ENCODE results near the gene UBASH3B. TPM values are rescaled to one million over a fixed set of nuclear protein-coding genes. Genes with fewer than 3 reads are reported as not detected.

The UBASH3B gene
- total RNA-seq, 1 donor from 2014 or later = 62.1 TPM

DNA sequence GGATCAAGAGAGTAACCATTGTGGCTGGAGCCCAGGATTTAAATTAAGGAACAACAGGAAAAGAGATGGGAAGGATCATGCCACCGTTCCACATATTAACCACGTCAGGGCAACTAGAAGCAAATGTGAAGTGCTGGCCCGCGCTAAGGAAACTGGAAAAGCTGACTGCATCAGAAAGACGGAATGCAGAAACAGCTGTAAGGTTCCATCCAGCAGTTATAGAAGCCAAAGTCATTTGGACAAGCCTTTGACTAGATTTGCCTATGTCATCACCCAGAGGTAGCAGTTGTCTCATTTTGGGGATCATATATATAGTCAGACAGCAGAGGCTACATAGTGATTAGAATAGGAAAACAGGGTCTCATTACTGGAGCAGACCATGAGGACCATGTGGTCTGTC lies 139.8 kb downstream of the UBASH3B start:
- H3K9me3 ChIP-seq (ENCODE audit: insufficient read depth, low read depth, low read length) = no peaks in the 10 kb centered on the region
- no peak for TF ChIP-seq EZH2 (IDR thresholded peaks at IDR 0.05; ENCODE audit: insufficient read depth, low read length)
- TF ChIP-seq, protein P1, sequence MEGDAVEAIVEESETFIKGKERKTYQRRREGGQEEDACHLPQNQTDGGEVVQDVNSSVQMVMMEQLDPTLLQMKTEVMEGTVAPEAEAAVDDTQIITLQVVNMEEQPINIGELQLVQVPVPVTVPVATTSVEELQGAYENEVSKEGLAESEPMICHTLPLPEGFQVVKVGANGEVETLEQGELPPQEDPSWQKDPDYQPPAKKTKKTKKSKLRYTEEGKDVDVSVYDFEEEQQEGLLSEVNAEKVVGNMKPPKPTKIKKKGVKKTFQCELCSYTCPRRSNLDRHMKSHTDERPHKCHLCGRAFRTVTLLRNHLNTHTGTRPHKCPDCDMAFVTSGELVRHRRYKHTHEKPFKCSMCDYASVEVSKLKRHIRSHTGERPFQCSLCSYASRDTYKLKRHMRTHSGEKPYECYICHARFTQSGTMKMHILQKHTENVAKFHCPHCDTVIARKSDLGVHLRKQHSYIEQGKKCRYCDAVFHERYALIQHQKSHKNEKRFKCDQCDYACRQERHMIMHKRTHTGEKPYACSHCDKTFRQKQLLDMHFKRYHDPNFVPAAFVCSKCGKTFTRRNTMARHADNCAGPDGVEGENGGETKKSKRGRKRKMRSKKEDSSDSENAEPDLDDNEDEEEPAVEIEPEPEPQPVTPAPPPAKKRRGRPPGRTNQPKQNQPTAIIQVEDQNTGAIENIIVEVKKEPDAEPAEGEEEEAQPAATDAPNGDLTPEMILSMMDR (IDR thresholded peaks at IDR 0.05; ENCODE audit: insufficient read depth, low read depth, low read length) = no peak
- H3K27me3 Mint-ChIP-seq (ENCODE audit: low read depth, unreplicated experiment) = no peaks in the 10 kb centered on the region
- H3K9me3 Mint-ChIP-seq (ENCODE audit: unreplicated experiment) = no peaks in the 10 kb centered on the region
- H3K27ac ChIP-seq (ENCODE audit: low read depth, low read length) = no peak overlapping the region
- H4K20me1 ChIP-seq (ENCODE audit: insufficient read depth, low read length) = no peaks in the 10 kb centered on the region
- H3K4me1 Mint-ChIP-seq (ENCODE audit: low read depth, unreplicated experiment) = peaks cover 15% of the 10 kb centered on the region
- peaks cover 10% of the 10 kb centered on the region for H3K4me1 ChIP-seq (ENCODE audit: insufficient read depth, low read length)
- H3K4me3 Mint-ChIP-seq (ENCODE audit: unreplicated experiment) = no peak overlapping the region
- no peak overlapping the region for H3K9ac ChIP-seq (ENCODE audit: low read length)
- H3K27ac Mint-ChIP-seq (ENCODE audit: unreplicated experiment) = no peak overlapping the region
- H2AFZ ChIP-seq (ENCODE audit: low read depth, low read length) = no peak overlapping the region
- FAIRE-seq = no peak
- H3K27me3 ChIP-seq (ENCODE audit: insufficient read depth, low read length) = no peaks in the 10 kb centered on the region
- H3K36me3 ChIP-seq (ENCODE audit: insufficient read depth, low read length) = peaks cover 36% of the 10 kb centered on the region
- peaks cover 22% of the 10 kb centered on the region for H3K36me3 Mint-ChIP-seq (ENCODE audit: low read depth, unreplicated experiment)
- DNase-seq (ENCODE audit: low read depth) = no peak
- H3K4me2 ChIP-seq (ENCODE audit: low read length) = no peak overlapping the region
- H3K4me3 ChIP-seq (ENCODE audit: insufficient read depth, low read depth, low read length) = no peak overlapping the region
- no peaks in the 10 kb centered on the region for H3K79me2 ChIP-seq (ENCODE audit: insufficient read depth, low read length)

DNA sequence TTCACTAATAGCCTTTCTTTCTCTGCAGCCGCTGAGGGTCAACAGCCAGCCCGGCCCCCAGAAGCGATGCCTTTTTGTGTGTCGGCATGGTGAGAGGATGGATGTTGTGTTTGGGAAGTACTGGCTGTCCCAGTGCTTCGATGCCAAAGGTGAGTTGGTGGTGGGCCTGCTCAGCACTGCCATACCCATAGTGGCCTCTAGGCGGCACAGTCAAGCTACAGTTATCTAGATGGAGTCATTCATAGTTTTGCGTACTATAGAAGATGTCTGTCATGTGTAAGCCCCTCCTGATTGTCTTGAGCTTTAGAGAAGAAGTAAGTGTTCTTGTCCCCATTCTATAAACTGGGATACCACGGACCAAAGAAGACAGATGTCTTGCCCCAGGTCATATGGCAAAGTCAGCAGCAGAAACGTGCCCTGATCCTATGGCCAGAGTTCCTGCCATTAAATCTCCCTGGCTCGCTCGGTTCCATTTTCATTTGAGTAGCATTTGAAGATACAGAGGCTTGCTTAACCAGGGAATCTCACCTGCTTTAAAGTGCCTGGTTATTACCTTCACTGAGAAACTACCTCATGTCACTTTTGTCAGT lies 140.7 kb downstream of the UBASH3B start:
- no peak overlapping the region for H3K9ac ChIP-seq (ENCODE audit: low read length)
- peaks cover 8% of the 10 kb centered on the region for H3K4me1 ChIP-seq (ENCODE audit: insufficient read depth, low read length)
- H3K4me2 ChIP-seq (ENCODE audit: low read length) = no peak overlapping the region
- no peaks in the 10 kb centered on the region for H3K79me2 ChIP-seq (ENCODE audit: insufficient read depth, low read length)
- Mint-ChIP-seq H3K36me3 (ENCODE audit: low read depth, unreplicated experiment) (peaks cover 22% of the 10 kb centered on the region), H3K9me3 (ENCODE audit: unreplicated experiment) (no peaks in the 10 kb centered on the region), H3K27me3 (ENCODE audit: low read depth, unreplicated experiment) (no peaks in the 10 kb centered on the region), H3K4me3 (ENCODE audit: unreplicated experiment) (no peak overlapping the region), H3K4me1 (ENCODE audit: low read depth, unreplicated experiment) (peaks cover 13% of the 10 kb centered on the region), H3K27ac (ENCODE audit: unreplicated experiment) (no peak overlapping the region)
- no peaks in the 10 kb centered on the region for H4K20me1 ChIP-seq (ENCODE audit: insufficient read depth, low read length)
- no peak overlapping the region for H2AFZ ChIP-seq (ENCODE audit: low read depth, low read length)
- no peak overlapping the region for H3K27ac ChIP-seq (ENCODE audit: low read depth, low read length)
- FAIRE-seq = no peak
- DNase-seq (ENCODE audit: low read depth) = no peak
- TF ChIP-seq, protein P1 (IDR thresholded peaks at IDR 0.05; ENCODE audit: insufficient read depth, low read depth, low read length) = peak; percentile 83
- TF ChIP-seq EZH2 (IDR thresholded peaks at IDR 0.05; ENCODE audit: insufficient read depth, low read length) = no peak
- no peaks in the 10 kb centered on the region for H3K27me3 ChIP-seq (ENCODE audit: insufficient read depth, low read length)
- no peaks in the 10 kb centered on the region for H3K9me3 ChIP-seq (ENCODE audit: insufficient read depth, low read depth, low read length)
- peaks cover 42% of the 10 kb centered on the region for H3K36me3 ChIP-seq (ENCODE audit: insufficient read depth, low read length)
- H3K4me3 ChIP-seq (ENCODE audit: insufficient read depth, low read depth, low read length) = no peak overlapping the region

DNA sequence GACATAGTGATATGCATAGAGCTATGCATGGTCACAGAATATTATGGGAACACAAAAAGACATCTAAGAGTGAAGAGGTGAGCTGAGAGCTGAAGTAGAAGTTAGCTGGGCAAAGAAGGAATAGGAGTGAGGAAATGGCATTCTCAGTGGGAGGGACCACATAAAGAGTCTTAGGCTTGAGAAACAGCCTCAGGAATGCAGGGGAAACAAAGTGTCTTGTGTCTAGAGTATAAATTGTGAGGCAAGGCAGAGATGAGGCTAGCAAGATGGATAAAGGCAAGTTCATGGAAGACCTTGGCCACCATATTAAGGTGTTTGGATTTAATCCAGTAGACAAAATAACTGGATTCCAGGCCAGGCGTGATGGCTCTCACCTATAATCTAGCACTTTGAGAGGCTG lies 142.1 kb downstream of the UBASH3B start:
- no peak for FAIRE-seq
- Histone ChIP-seq H3K4me2 (ENCODE audit: low read length) (no peak overlapping the region), H3K36me3 (ENCODE audit: insufficient read depth, low read length) (peaks cover 42% of the 10 kb centered on the region), H3K9me3 (ENCODE audit: insufficient read depth, low read depth, low read length) (no peaks in the 10 kb centered on the region), H3K79me2 (ENCODE audit: insufficient read depth, low read length) (no peaks in the 10 kb centered on the region), H3K4me3 (ENCODE audit: insufficient read depth, low read depth, low read length) (no peak overlapping the region), H3K27ac (ENCODE audit: low read depth, low read length) (no peak overlapping the region), H2AFZ (ENCODE audit: low read depth, low read length) (no peak overlapping the region), H3K27me3 (ENCODE audit: insufficient read depth, low read length) (no peaks in the 10 kb centered on the region), H4K20me1 (ENCODE audit: insufficient read depth, low read length) (no peaks in the 10 kb centered on the region), H3K9ac (ENCODE audit: low read length) (no peak overlapping the region), H3K4me1 (ENCODE audit: insufficient read depth, low read length) (peaks cover under 1% of the 10 kb centered on the region)
- H3K9me3 Mint-ChIP-seq (ENCODE audit: unreplicated experiment) = no peaks in the 10 kb centered on the region
- DNase-seq (ENCODE audit: low read depth) = no peak
- no peak for TF ChIP-seq EZH2 (IDR thresholded peaks at IDR 0.05; ENCODE audit: insufficient read depth, low read length)
- TF ChIP-seq, protein P1 (IDR thresholded peaks at IDR 0.05; ENCODE audit: insufficient read depth, low read depth, low read length) = no peak
- H3K36me3 Mint-ChIP-seq (ENCODE audit: low read depth, unreplicated experiment) = peaks cover 23% of the 10 kb centered on the region
- peak overlapping the region; percentile 1 for H3K27ac Mint-ChIP-seq (ENCODE audit: unreplicated experiment)
- no peaks in the 10 kb centered on the region for H3K27me3 Mint-ChIP-seq (ENCODE audit: low read depth, unreplicated experiment)
- no peak overlapping the region for H3K4me3 Mint-ChIP-seq (ENCODE audit: unreplicated experiment)
- H3K4me1 Mint-ChIP-seq (ENCODE audit: low read depth, unreplicated experiment) = peaks cover 6% of the 10 kb centered on the region
